Measurements from ENCODE around the gene DNAH5. TPM values are rescaled to one million over a fixed set of nuclear protein-coding genes. Genes with fewer than 3 reads are reported as not detected.

Gene DNAH5
- total and polyA plus RNA-seq, 4 donors, result 0.96 to 2.6 (median 2.0) TPM

- H3K4me1 ChIP-seq (ENCODE audit: control insufficient read depth, insufficient read depth, low read length), result no peaks in the 10 kb centered on the region
- H3K27ac ChIP-seq (ENCODE audit: low read depth, low read length), result no peak overlapping the region
- H3K4me3 ChIP-seq (ENCODE audit: low read depth, low read length), result no peak overlapping the region
- no peaks in the 10 kb centered on the region for H3K9me3 ChIP-seq (ENCODE audit: control insufficient read depth, insufficient read depth, low read length)
- no peaks in the 10 kb centered on the region for H3K36me3 ChIP-seq (ENCODE audit: control insufficient read depth, insufficient read depth, low read length)
- 32% methylated on average over 1 of the region's 1 CpG for WGBS (ENCODE audit: insufficient coverage)
- H3K27me3 ChIP-seq (ENCODE audit: control insufficient read depth, insufficient read depth, low read length), result no peaks in the 10 kb centered on the region
- peak in 1 of 6 donors; percentile 6 for DNase-seq (ENCODE audit: low read depth in 4 of 6, low spot score in 6 of 6)
Measured at GRCh38 chr5:13661272-13661671, 283.2 kb downstream of the DNAH5 start.

DNA sequence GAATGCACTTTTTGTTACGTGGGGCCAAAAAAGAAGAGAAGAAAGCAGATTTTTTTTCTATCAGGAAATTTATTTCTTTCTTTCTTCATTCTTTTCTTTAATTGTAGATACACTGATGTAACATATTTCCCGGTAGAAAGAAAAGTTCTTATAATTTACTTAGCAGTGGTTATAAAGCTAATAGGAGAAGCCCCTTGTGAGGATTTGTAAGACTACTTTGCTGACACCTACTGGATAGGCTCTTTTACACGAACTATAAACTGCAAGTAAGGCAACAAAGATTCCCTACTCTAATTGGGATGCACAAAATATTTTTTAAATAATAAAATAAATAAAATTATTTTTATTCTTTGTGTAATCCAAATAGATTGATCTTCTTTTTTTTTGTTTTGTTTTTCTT is 284.4 kb downstream of the DNAH5 start:
- Histone ChIP-seq H3K4me1 (ENCODE audit: control insufficient read depth, insufficient read depth, low read length) (no peaks in the 10 kb centered on the region), H3K27me3 (ENCODE audit: control insufficient read depth, insufficient read depth, low read length) (no peaks in the 10 kb centered on the region), H3K4me3 (ENCODE audit: low read depth, low read length) (no peak overlapping the region), H3K27ac (ENCODE audit: low read depth, low read length) (no peak overlapping the region), H3K36me3 (ENCODE audit: control insufficient read depth, insufficient read depth, low read length) (no peaks in the 10 kb centered on the region), H3K9me3 (ENCODE audit: control insufficient read depth, insufficient read depth, low read length) (no peaks in the 10 kb centered on the region)
- no CpG with 5 or more reads among the region's 3 CpGs for WGBS (ENCODE audit: insufficient coverage)
- DNase-seq (ENCODE audit: low read depth in 4 of 6, low spot score in 6 of 6), result peak in 2 of 6 donors; percentile 58 to 87

GRCh38 chr5:13659391-13659790 is 285.1 kb downstream of the DNAH5 start:
- peak in 2 of 6 donors; percentile 4 to 24 for DNase-seq (ENCODE audit: low read depth in 4 of 6, low spot score in 6 of 6)
- Histone ChIP-seq H3K27ac (ENCODE audit: low read depth, low read length) (no peak overlapping the region), H3K4me3 (ENCODE audit: low read depth, low read length) (no peak overlapping the region), H3K9me3 (ENCODE audit: control insufficient read depth, insufficient read depth, low read length) (no peaks in the 10 kb centered on the region), H3K27me3 (ENCODE audit: control insufficient read depth, insufficient read depth, low read length) (no peaks in the 10 kb centered on the region), H3K4me1 (ENCODE audit: control insufficient read depth, insufficient read depth, low read length) (no peaks in the 10 kb centered on the region), H3K36me3 (ENCODE audit: control insufficient read depth, insufficient read depth, low read length) (no peaks in the 10 kb centered on the region)
- WGBS (ENCODE audit: insufficient coverage), result 17% methylated on average over 1 of the region's 3 CpGs

DNA sequence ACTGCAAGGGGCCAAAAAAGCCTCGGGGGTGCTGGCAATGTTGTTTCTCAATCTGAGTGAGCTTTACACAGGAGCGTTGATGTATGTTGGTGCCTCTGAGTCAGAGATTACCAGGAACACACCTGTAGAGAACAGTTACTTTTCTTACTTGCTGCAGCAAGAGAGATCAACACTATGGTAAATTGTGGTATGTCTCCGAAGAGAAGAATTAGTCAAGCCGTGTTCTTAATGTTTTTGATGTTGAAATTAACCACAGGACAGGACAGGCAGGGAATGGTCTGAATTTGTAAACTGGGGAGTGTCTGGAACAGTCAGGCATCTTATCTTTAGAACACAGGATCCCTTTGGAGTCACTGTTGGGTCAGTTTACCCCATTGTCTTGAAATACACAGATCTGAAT is 285.7 kb downstream of the DNAH5 start:
- Histone ChIP-seq H3K27ac (ENCODE audit: low read depth, low read length) (no peak overlapping the region), H3K9me3 (ENCODE audit: control insufficient read depth, insufficient read depth, low read length) (no peaks in the 10 kb centered on the region), H3K4me1 (ENCODE audit: control insufficient read depth, insufficient read depth, low read length) (no peaks in the 10 kb centered on the region), H3K36me3 (ENCODE audit: control insufficient read depth, insufficient read depth, low read length) (no peaks in the 10 kb centered on the region), H3K4me3 (ENCODE audit: low read depth, low read length) (no peak overlapping the region), H3K27me3 (ENCODE audit: control insufficient read depth, insufficient read depth, low read length) (no peaks in the 10 kb centered on the region)
- no peak for DNase-seq (ENCODE audit: low read depth in 4 of 6, low spot score in 6 of 6)
- WGBS (ENCODE audit: insufficient coverage), result 85% methylated on average over 3 of the region's 4 CpGs

- WGBS (ENCODE audit: insufficient coverage), result no CpG with 5 or more reads among the region's 1 CpG
- no peak for DNase-seq (ENCODE audit: low read depth in 4 of 6, low spot score in 6 of 6)
- H3K4me3 ChIP-seq (ENCODE audit: low read depth, low read length), result no peak overlapping the region
- H3K27ac ChIP-seq (ENCODE audit: low read depth, low read length), result no peak overlapping the region
- no peaks in the 10 kb centered on the region for H3K9me3 ChIP-seq (ENCODE audit: control insufficient read depth, insufficient read depth, low read length)
- H3K27me3 ChIP-seq (ENCODE audit: control insufficient read depth, insufficient read depth, low read length), result no peaks in the 10 kb centered on the region
- H3K4me1 ChIP-seq (ENCODE audit: control insufficient read depth, insufficient read depth, low read length), result no peaks in the 10 kb centered on the region
- H3K36me3 ChIP-seq (ENCODE audit: control insufficient read depth, insufficient read depth, low read length), result no peaks in the 10 kb centered on the region
Measured at GRCh38 chr5:13658152-13658551, 286.3 kb downstream of the DNAH5 start.

- no peak overlapping the region for H3K4me3 ChIP-seq (ENCODE audit: low read depth, low read length)
- DNase-seq (ENCODE audit: low read depth in 4 of 6, low spot score in 6 of 6), result peak in 2 of 6 donors; percentile 2 to 53
- no peak overlapping the region for H3K27ac ChIP-seq (ENCODE audit: low read depth, low read length)
- no peaks in the 10 kb centered on the region for H3K27me3 ChIP-seq (ENCODE audit: control insufficient read depth, insufficient read depth, low read length)
- no peaks in the 10 kb centered on the region for H3K36me3 ChIP-seq (ENCODE audit: control insufficient read depth, insufficient read depth, low read length)
- WGBS (ENCODE audit: insufficient coverage), result 74% methylated on average over 2 of the region's 2 CpGs
- no peaks in the 10 kb centered on the region for H3K9me3 ChIP-seq (ENCODE audit: control insufficient read depth, insufficient read depth, low read length)
- H3K4me1 ChIP-seq (ENCODE audit: control insufficient read depth, insufficient read depth, low read length), result no peaks in the 10 kb centered on the region
Measured at GRCh38 chr5:13653709-13654108, 290.8 kb downstream of the DNAH5 start.

GRCh38 chr5:13649656-13650055 is 294.8 kb downstream of the DNAH5 start:
- Histone ChIP-seq H3K4me1 (ENCODE audit: control insufficient read depth, insufficient read depth, low read length) (no peaks in the 10 kb centered on the region), H3K36me3 (ENCODE audit: control insufficient read depth, insufficient read depth, low read length) (no peaks in the 10 kb centered on the region), H3K27ac (ENCODE audit: low read depth, low read length) (no peak overlapping the region), H3K27me3 (ENCODE audit: control insufficient read depth, insufficient read depth, low read length) (no peaks in the 10 kb centered on the region), H3K9me3 (ENCODE audit: control insufficient read depth, insufficient read depth, low read length) (no peaks in the 10 kb centered on the region), H3K4me3 (ENCODE audit: low read depth, low read length) (no peak overlapping the region)
- peak in 2 of 6 donors; percentile 57 to 84 for DNase-seq (ENCODE audit: low read depth in 4 of 6, low spot score in 6 of 6)

DNA sequence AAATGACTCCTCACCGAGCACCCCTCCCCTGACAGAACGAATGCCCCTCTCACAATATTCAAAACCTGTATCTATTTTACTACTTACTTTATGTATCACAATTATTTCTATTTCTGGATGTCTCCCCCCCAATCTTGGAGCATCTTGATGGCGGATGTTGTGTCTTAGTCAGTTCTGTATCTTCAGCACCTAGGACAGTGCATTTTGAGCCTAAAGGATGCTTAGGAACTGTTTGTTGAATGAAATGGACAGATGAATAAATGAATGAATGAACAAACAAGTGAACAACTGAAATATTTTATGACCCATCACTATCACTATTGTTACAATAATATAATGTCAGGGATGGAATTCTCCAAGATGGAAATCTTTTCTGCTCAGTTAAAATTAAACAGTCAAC is 295.7 kb downstream of the DNAH5 start:
- no peak for DNase-seq (ENCODE audit: low read depth in 4 of 6, low spot score in 6 of 6)
- no peak overlapping the region for H3K27ac ChIP-seq (ENCODE audit: low read depth, low read length)
- H3K4me3 ChIP-seq (ENCODE audit: low read depth, low read length), result no peak overlapping the region
- H3K9me3 ChIP-seq (ENCODE audit: control insufficient read depth, insufficient read depth, low read length), result no peaks in the 10 kb centered on the region
- H3K36me3 ChIP-seq (ENCODE audit: control insufficient read depth, insufficient read depth, low read length), result no peaks in the 10 kb centered on the region
- WGBS (ENCODE audit: insufficient coverage), result 100% methylated on average over 1 of the region's 3 CpGs
- no peaks in the 10 kb centered on the region for H3K4me1 ChIP-seq (ENCODE audit: control insufficient read depth, insufficient read depth, low read length)
- no peaks in the 10 kb centered on the region for H3K27me3 ChIP-seq (ENCODE audit: control insufficient read depth, insufficient read depth, low read length)

DNA sequence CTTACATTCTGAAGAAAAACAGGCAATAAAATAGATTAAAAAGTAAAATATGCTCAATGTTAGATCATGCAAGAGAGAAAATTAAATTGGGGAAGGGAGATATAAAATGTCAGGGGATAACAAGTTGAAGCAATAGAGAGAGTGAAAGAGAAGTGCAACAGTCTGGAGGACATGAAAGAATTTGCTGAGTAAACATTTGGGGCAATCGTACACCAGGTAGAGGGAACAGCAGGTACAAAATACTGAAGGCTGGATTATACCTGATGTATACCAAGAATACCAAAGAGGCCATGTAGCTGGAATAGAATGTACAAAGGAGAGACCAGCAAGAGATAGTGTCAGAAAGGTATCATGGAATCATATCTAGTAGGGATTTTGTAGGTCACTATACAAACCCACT is 300.8 kb downstream of the DNAH5 start:
- no peak overlapping the region for H3K27ac ChIP-seq (ENCODE audit: low read depth, low read length)
- H3K36me3 ChIP-seq (ENCODE audit: control insufficient read depth, insufficient read depth, low read length), result no peaks in the 10 kb centered on the region
- no peaks in the 10 kb centered on the region for H3K4me1 ChIP-seq (ENCODE audit: control insufficient read depth, insufficient read depth, low read length)
- H3K9me3 ChIP-seq (ENCODE audit: control insufficient read depth, insufficient read depth, low read length), result no peaks in the 10 kb centered on the region
- no peak for DNase-seq (ENCODE audit: low read depth in 4 of 6, low spot score in 6 of 6)
- no peaks in the 10 kb centered on the region for H3K27me3 ChIP-seq (ENCODE audit: control insufficient read depth, insufficient read depth, low read length)
- WGBS (ENCODE audit: insufficient coverage), result no CpG with 5 or more reads among the region's 1 CpG
- H3K4me3 ChIP-seq (ENCODE audit: low read depth, low read length), result no peak overlapping the region

GRCh38 chr5:13643196-13643595 is 301.3 kb downstream of the DNAH5 start:
- Histone ChIP-seq H3K27me3 (ENCODE audit: control insufficient read depth, insufficient read depth, low read length) (no peaks in the 10 kb centered on the region), H3K4me1 (ENCODE audit: control insufficient read depth, insufficient read depth, low read length) (no peaks in the 10 kb centered on the region), H3K27ac (ENCODE audit: low read depth, low read length) (no peak overlapping the region), H3K36me3 (ENCODE audit: control insufficient read depth, insufficient read depth, low read length) (no peaks in the 10 kb centered on the region), H3K4me3 (ENCODE audit: low read depth, low read length) (no peak overlapping the region), H3K9me3 (ENCODE audit: control insufficient read depth, insufficient read depth, low read length) (no peaks in the 10 kb centered on the region)
- WGBS (ENCODE audit: insufficient coverage), result 95% methylated on average over 2 of the region's 2 CpGs
- no peak for DNase-seq (ENCODE audit: low read depth in 4 of 6, low spot score in 6 of 6)

Measured in spinal cord (tissue), 10 donors.